Common myeloid progenitor, CD34-positive (primary cell): Measurements from ENCODE around the gene ABCA3.

ENCODE experiments used
- CTCF ChIA-PET: fragments of 350-600 bp; sonication (Branson Sonifier 250); formaldehyde crosslinking; loops from one replicate; lab custom pipeline; 2021; ENCODE audit warnings: antibody characterized with exemption; lab: Charles Lee
- POLR2A ChIA-PET: fragments of 350-600 bp; sonication (Branson Sonifier 250); formaldehyde crosslinking; loops from one replicate; lab custom pipeline; 2021; ENCODE audit warnings: antibody characterized with exemption; lab: Charles Lee
- DNase-seq, 3 donors: peaks; one replicate each; pipeline versions ENCODE4 v3.0.0 to v3.0.0-alpha.2; 2013
- H3K27ac ChIP-seq, 2 experiments: 1 replicate in 1 of 2; 2 replicates in 1 of 2; pipeline ENCODE4 v1.7.0; 2013; ENCODE audit warnings: inconsistent platforms in 2 of 2, low read length in 2 of 2, mild to moderate bottlenecking in 2 of 2, low read depth in 1 of 2, moderate library complexity in 1 of 2; ENCODE audit not compliant: severe bottlenecking in 2 of 2, insufficient read depth in 1 of 2, poor library complexity in 1 of 2
- H3K27me3 ChIP-seq, 5 experiments: replicated peaks in 2 of 5; 1 replicate in 3 of 5; 2 replicates in 2 of 5; pipeline versions ENCODE4 v1.6.1 to v1.7.0; 2013; ENCODE audit warnings: low read length in 4 of 5, mild to moderate bottlenecking in 2 of 5, moderate library complexity in 2 of 5, inconsistent platforms in 1 of 5; ENCODE audit not compliant: insufficient read depth in 5 of 5, control insufficient read depth in 4 of 5
- H3K36me3 ChIP-seq, 4 experiments: 1 replicate in 2 of 4; 2 replicates in 2 of 4; pipeline versions ENCODE4 v1.6.1 to v1.7.0; 2013; ENCODE audit warnings: low read length in 3 of 4, control low read depth in 1 of 4, mild to moderate bottlenecking in 1 of 4; ENCODE audit not compliant: control insufficient read depth in 4 of 4, insufficient read depth in 4 of 4
- H3K4me1 ChIP-seq, 4 experiments: 1 replicate in 3 of 4; 2 replicates in 1 of 4; pipeline versions ENCODE4 v1.6.1 to v1.7.1; 2013; ENCODE audit warnings: low read length in 3 of 4, mild to moderate bottlenecking in 3 of 4, control low read depth in 1 of 4, inconsistent platforms in 1 of 4, moderate library complexity in 1 of 4; ENCODE audit not compliant: control insufficient read depth in 4 of 4, insufficient read depth in 4 of 4; ENCODE audit errors: control extremely low read depth in 1 of 4
- H3K4me3 ChIP-seq, 7 experiments: 1 replicate in 4 of 7; 2 replicates in 3 of 7; pipeline versions ENCODE4 v1.5.1 to v1.7.0; 2013; ENCODE audit warnings: mild to moderate bottlenecking in 7 of 7, low read length in 6 of 7, moderate library complexity in 6 of 7, inconsistent platforms in 2 of 7, low read depth in 2 of 7, control low read depth in 1 of 7; ENCODE audit not compliant: insufficient read depth in 4 of 7, control insufficient read depth in 1 of 7; ENCODE audit errors: extremely low read depth in 1 of 7
- H3K9me3 ChIP-seq, 5 experiments: 1 replicate in 4 of 5; 2 replicates in 1 of 5; pipeline versions ENCODE4 v1.6.1 to v1.7.1; 2013; ENCODE audit warnings: low read length in 4 of 5, mild to moderate bottlenecking in 2 of 5, inconsistent platforms in 1 of 5, low read depth in 1 of 5, moderate library complexity in 1 of 5; ENCODE audit not compliant: control insufficient read depth in 4 of 5, insufficient read depth in 2 of 5; ENCODE audit errors: control extremely low read depth in 1 of 5
- WGBS: methylation state at CpG from one replicate; pipeline ENCODE4 v1.1.5; 2013; ENCODE audit not compliant: insufficient coverage; 5-methylcytosine and 5-hydroxymethylcytosine counted together

Gene ABCA3

GRCh38 chr16:2297506-2297860 lies 43.0 kb downstream of the ABCA3 start:
- POLR2A ChIA-PET: no interaction called here
- Histone ChIP-seq H3K4me3 (no peak overlapping the region), H3K36me3 (peaks cover 0 to 11% (median 3%) of the 10 kb centered on the region in 4 experiments), H3K27ac (no peak overlapping the region), H3K9me3 (no peaks in the 10 kb centered on the region), H3K27me3 (no peaks in the 10 kb centered on the region), H3K4me1 (peaks cover 0 to 11% (median 5%) of the 10 kb centered on the region in 4 experiments)
- WGBS: 97% methylated on average over 15 of the region's 22 CpGs
- CTCF ChIA-PET: interaction anchor here (1.1 kb wide), 2 partner anchors 8 to 9 kb away, joined by 4 read pairs; no protein-coding TSS in a partner anchor
- DNase-seq: no peak

GRCh38 chr16:2296661-2297505 lies 43.6 kb downstream of the ABCA3 start:
- Histone ChIP-seq H3K27ac (no peak overlapping the region), H3K27me3 (no peaks in the 10 kb centered on the region), H3K4me3 (no peak overlapping the region), H3K36me3 (peaks cover 0 to 11% (median 3%) of the 10 kb centered on the region in 4 experiments), H3K4me1 (peaks cover 0 to 11% (median 5%) of the 10 kb centered on the region in 4 experiments), H3K9me3 (no peaks in the 10 kb centered on the region)
- CTCF ChIA-PET: interaction anchor here (0.6 to 1.1 kb wide), 2 partner anchors 9 to 100 kb away, joined by 3 to 4 read pairs; no protein-coding TSS in a partner anchor
- POLR2A ChIA-PET: no interaction called here
- peak in 2 of 3 donors; percentile 7 to 26 for DNase-seq
- WGBS: 91% methylated on average over 20 of the region's 23 CpGs

- H3K4me1 ChIP-seq: peaks cover 0 to 16% (median 5%) of the 10 kb centered on the region in 4 experiments
- no peak overlapping the region for H3K27ac ChIP-seq
- H3K36me3 ChIP-seq: peaks cover 0 to 15% (median 1%) of the 10 kb centered on the region in 4 experiments
- no peaks in the 10 kb centered on the region for H3K9me3 ChIP-seq
- H3K4me3 ChIP-seq: no peak overlapping the region
- DNase-seq: no peak
- POLR2A ChIA-PET: no interaction called here
- 97% methylated on average over 20 of the region's 21 CpGs for WGBS
- no peaks in the 10 kb centered on the region for H3K27me3 ChIP-seq
- CTCF ChIA-PET: no interaction called here
These were observed 45.3 kb downstream of the ABCA3 start for GRCh38 chr16:2295056-2295798.

GRCh38 chr16:2292221-2292620 lies 48.3 kb downstream of the ABCA3 start:
- Histone ChIP-seq H3K27ac (no peak overlapping the region), H3K36me3 (peaks cover 0 to 17% (median 0%) of the 10 kb centered on the region in 4 experiments), H3K27me3 (no peaks in the 10 kb centered on the region), H3K9me3 (no peaks in the 10 kb centered on the region), H3K4me1 (peaks cover 0 to 35% (median 14%) of the 10 kb centered on the region in 4 experiments), H3K4me3 (no peak overlapping the region)
- 100% methylated on average over 6 of the region's 9 CpGs for WGBS
- DNase-seq: no peak
- CTCF ChIA-PET: no interaction called here
- POLR2A ChIA-PET: interaction anchor here (0.7 kb wide), 1 partner anchor 209 kb away, joined by 4 read pairs; no protein-coding TSS in a partner anchor

- peaks cover 0 to 17% (median 2%) of the 10 kb centered on the region in 4 experiments for H3K36me3 ChIP-seq
- POLR2A ChIA-PET: no interaction called here
- DNase-seq: no peak
- 96% methylated on average over 22 of the region's 23 CpGs for WGBS
- peak overlapping the region in 2 of 7 experiments; percentile 25 to 28 for H3K4me3 ChIP-seq
- no peaks in the 10 kb centered on the region for H3K9me3 ChIP-seq
- no peaks in the 10 kb centered on the region for H3K27me3 ChIP-seq
- CTCF ChIA-PET: interaction anchor here (1.5 to 1.7 kb wide), 3 partner anchors 9 to 212 kb away, joined by 4 to 6 read pairs (median 4); no protein-coding TSS in a partner anchor
- peaks cover 0 to 26% (median 9%) of the 10 kb centered on the region in 4 experiments for H3K4me1 ChIP-seq
- H3K27ac ChIP-seq: no peak overlapping the region
These were observed 51.2 kb downstream of the ABCA3 start for GRCh38 chr16:2289282-2289681.

- H3K27me3 ChIP-seq: no peaks in the 10 kb centered on the region
- H3K27ac ChIP-seq: no peak overlapping the region
- CTCF ChIA-PET: interaction anchor here (1.5 to 1.7 kb wide), 3 partner anchors 9 to 212 kb away, joined by 4 to 6 read pairs (median 4); no protein-coding TSS in a partner anchor
- WGBS: 43% methylated on average over 7 of the region's 8 CpGs
- H3K4me1 ChIP-seq: peaks cover 0 to 26% (median 9%) of the 10 kb centered on the region in 4 experiments
- H3K9me3 ChIP-seq: no peaks in the 10 kb centered on the region
- peak overlapping the region in 2 of 7 experiments; percentile 25 to 28 for H3K4me3 ChIP-seq
- POLR2A ChIA-PET: no interaction called here
- peak; percentile 20 to 80 (median 72) for DNase-seq
- peaks cover 0 to 17% (median 2%) of the 10 kb centered on the region in 4 experiments for H3K36me3 ChIP-seq
These were observed 51.8 kb downstream of the ABCA3 start for GRCh38 chr16:2288726-2289125.
